ENCODE measurements around the gene ODC1. TPM values are rescaled to one million over a fixed set of nuclear protein-coding genes. Genes with fewer than 3 reads are reported as not detected.

The ODC1 gene
- total and polyA plus RNA-seq, 2 experiments from 2014 or later: 23.3 to 70.3 TPM

GRCh38 chr2:10397878-10398277, 50.2 kb downstream of the ODC1 start:
- Histone ChIP-seq H3K27me3 (ENCODE audit: insufficient read depth) (no peaks in the 10 kb centered on the region), H2AFZ (no peak overlapping the region), H3K4me2 (no peak overlapping the region), H4K20me1 (replicated peaks; ENCODE audit: insufficient read depth) (no peaks in the 10 kb centered on the region), H3K4me3 (no peak overlapping the region), H3K79me2 (replicated peaks; ENCODE audit: insufficient read depth) (no peaks in the 10 kb centered on the region), H3K9me2 (ENCODE audit: insufficient read depth) (no peaks in the 10 kb centered on the region), H3K36me3 (ENCODE audit: insufficient read depth) (no peaks in the 10 kb centered on the region), H3F3A (replicated peaks; ENCODE audit: low read depth) (no peaks in the 10 kb centered on the region), H3K4me1 (ENCODE audit: insufficient read depth) (peaks cover 7% of the 10 kb centered on the region; the same call in 1 of the 2 replicates), H3K27ac (ENCODE audit: low read depth) (no peak overlapping the region)
- TF ChIP-seq ZNF331 (CRISPR knock-in tag; IDR thresholded peaks at IDR 0.05; ENCODE audit: low read depth) (no peak), JUNB (IDR thresholded peaks at IDR 0.05; ENCODE audit: unreplicated experiment) (no peak), EZH2phosphoT487 (IDR thresholded peaks at IDR 0.05; ENCODE audit: unreplicated experiment) (no peak), ETS1 (IDR thresholded peaks at IDR 0.05) (no peak), STAT1 (IDR thresholded peaks at IDR 0.05; ENCODE audit: unreplicated experiment) (no peak), CREB1 (CRISPR knock-in tag; IDR thresholded peaks at IDR 0.05; ENCODE audit: low read depth) (no peak), CTCF (conservative IDR thresholded peaks at IDR 0.05; ENCODE audit: low read depth in 2 of 2) (no peak)
- TF ChIP-seq, protein P1, sequence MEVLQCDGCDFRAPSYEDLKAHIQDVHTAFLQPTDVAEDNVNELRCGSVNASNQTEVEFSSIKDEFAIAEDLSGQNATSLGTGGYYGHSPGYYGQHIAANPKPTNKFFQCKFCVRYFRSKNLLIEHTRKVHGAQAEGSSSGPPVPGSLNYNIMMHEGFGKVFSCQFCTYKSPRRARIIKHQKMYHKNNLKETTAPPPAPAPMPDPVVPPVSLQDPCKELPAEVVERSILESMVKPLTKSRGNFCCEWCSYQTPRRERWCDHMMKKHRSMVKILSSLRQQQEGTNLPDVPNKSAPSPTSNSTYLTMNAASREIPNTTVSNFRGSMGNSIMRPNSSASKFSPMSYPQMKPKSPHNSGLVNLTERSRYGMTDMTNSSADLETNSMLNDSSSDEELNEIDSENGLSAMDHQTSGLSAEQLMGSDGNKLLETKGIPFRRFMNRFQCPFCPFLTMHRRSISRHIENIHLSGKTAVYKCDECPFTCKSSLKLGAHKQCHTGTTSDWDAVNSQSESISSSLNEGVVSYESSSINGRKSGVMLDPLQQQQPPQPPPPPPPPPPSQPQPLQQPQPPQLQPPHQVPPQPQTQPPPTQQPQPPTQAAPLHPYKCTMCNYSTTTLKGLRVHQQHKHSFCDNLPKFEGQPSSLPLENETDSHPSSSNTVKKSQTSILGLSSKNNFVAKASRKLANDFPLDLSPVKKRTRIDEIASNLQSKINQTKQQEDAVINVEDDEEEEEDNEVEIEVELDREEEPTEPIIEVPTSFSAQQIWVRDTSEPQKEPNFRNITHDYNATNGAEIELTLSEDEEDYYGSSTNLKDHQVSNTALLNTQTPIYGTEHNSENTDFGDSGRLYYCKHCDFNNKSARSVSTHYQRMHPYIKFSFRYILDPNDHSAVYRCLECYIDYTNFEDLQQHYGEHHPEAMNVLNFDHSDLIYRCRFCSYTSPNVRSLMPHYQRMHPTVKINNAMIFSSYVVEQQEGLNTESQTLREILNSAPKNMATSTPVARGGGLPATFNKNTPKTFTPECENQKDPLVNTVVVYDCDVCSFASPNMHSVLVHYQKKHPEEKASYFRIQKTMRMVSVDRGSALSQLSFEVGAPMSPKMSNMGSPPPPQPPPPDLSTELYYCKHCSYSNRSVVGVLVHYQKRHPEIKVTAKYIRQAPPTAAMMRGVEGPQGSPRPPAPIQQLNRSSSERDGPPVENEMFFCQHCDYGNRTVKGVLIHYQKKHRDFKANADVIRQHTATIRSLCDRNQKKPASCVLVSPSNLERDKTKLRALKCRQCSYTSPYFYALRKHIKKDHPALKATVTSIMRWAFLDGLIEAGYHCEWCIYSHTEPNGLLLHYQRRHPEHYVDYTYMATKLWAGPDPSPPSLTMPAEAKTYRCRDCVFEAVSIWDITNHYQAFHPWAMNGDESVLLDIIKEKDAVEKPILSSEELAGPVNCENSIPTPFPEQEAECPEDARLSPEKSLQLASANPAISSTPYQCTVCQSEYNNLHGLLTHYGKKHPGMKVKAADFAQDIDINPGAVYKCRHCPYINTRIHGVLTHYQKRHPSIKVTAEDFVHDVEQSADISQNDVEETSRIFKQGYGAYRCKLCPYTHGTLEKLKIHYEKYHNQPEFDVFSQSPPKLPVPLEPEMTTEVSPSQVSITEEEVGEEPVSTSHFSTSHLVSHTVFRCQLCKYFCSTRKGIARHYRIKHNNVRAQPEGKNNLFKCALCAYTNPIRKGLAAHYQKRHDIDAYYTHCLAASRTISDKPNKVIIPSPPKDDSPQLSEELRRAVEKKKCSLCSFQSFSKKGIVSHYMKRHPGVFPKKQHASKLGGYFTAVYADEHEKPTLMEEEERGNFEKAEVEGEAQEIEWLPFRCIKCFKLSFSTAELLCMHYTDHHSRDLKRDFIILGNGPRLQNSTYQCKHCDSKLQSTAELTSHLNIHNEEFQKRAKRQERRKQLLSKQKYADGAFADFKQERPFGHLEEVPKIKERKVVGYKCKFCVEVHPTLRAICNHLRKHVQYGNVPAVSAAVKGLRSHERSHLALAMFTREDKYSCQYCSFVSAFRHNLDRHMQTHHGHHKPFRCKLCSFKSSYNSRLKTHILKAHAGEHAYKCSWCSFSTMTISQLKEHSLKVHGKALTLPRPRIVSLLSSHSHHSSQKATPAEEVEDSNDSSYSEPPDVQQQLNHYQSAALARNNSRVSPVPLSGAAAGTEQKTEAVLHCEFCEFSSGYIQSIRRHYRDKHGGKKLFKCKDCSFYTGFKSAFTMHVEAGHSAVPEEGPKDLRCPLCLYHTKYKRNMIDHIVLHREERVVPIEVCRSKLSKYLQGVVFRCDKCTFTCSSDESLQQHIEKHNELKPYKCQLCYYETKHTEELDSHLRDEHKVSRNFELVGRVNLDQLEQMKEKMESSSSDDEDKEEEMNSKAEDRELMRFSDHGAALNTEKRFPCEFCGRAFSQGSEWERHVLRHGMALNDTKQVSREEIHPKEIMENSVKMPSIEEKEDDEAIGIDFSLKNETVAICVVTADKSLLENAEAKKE (CRISPR knock-in tag; IDR thresholded peaks at IDR 0.05): no peak
- ATAC-seq: no peak
- Mint-ChIP-seq H3K36me3 (ENCODE audit: low read depth) (peaks cover 14% of the 10 kb centered on the region), H3K4me3 (no peak overlapping the region), H3K4me1 (peaks cover 16% of the 10 kb centered on the region), H3K27ac (no peak overlapping the region), H3K27me3 (ENCODE audit: insufficient read depth, low read depth, poor library complexity) (peaks cover 13% of the 10 kb centered on the region), H3K9me3 (peaks cover 9% of the 10 kb centered on the region; the same call in 2 of the 3 replicates)
- DNase-seq (ENCODE audit: low spot score): no peak
